HG02642 (cell line): Measurements from ENCODE around the gene RAC2.

Experiments
- ATAC-seq: cut with Tn5 transposase; IDR thresholded peaks from one replicate; pipeline ENCODE4 v1.9.1; 2021; ENCODE audit warnings: mild to moderate bottlenecking; ENCODE audit not compliant: unreplicated experiment, poor library complexity

Gene RAC2

GRCh38 chr22:37224757-37225420, 19.2 kb downstream of the RAC2 start:
- ATAC-seq: no peak

GRCh38 chr22:37223965-37224551, 20.0 kb downstream of the RAC2 start:
- ATAC-seq: peak; percentile 37

GRCh38 chr22:37222440-37222971, 21.6 kb downstream of the RAC2 start:
- ATAC-seq: no peak

- no peak for ATAC-seq
Measured at GRCh38 chr22:37221424-37222333, 22.4 kb downstream of the RAC2 start.

GRCh38 chr22:37220543-37220981, 23.5 kb downstream of the RAC2 start:
- no peak for ATAC-seq

GRCh38 chr22:37219533-37219932, 24.5 kb downstream of the RAC2 start:
- peak; percentile 10 for ATAC-seq

GRCh38 chr22:37218771-37219411, 25.2 kb downstream of the RAC2 start:
- ATAC-seq: peak; percentile 82

GRCh38 chr22:37218399-37218770, 25.7 kb downstream of the RAC2 start:
- no peak for ATAC-seq

- no peak for ATAC-seq
Measured at GRCh38 chr22:37215890-37216289, 28.2 kb downstream of the RAC2 start.

GRCh38 chr22:37214731-37215030, 29.4 kb downstream of the RAC2 start:
- no peak for ATAC-seq

GRCh38 chr22:37213941-37214730, 29.9 kb downstream of the RAC2 start:
- no peak for ATAC-seq

GRCh38 chr22:37213218-37213855, 30.7 kb downstream of the RAC2 start:
- no peak for ATAC-seq

GRCh38 chr22:37212174-37212906, 31.7 kb downstream of the RAC2 start, which contains the start of gene SSTR3:
Gene SSTR3 (minus strand): TSS chr22:37212477. CDS start chr22:37207803, 4,674 bp downstream.
- ATAC-seq: no peak

- no peak for ATAC-seq
Measured at GRCh38 chr22:37211866-37212173, 32.2 kb downstream of the RAC2 start.

- no peak for ATAC-seq
Measured at GRCh38 chr22:37211075-37211865, 32.8 kb downstream of the RAC2 start.

GRCh38 chr22:37210041-37210803, 33.8 kb downstream of the RAC2 start:
- ATAC-seq: no peak

GRCh38 chr22:37209140-37209845, 34.8 kb downstream of the RAC2 start:
- ATAC-seq: no peak
